K562 (cell line): ENCODE measurements around the gene TRANK1.

ENCODE experiments used
- EZH2 ChIP-seq: IDR thresholded peaks from 2 replicates; pipeline ENCODE4 v1.6.1; 2012; ENCODE audit warnings: low read depth, mild to moderate bottlenecking, inconsistent platforms, low read length, borderline replicate concordance
- FOXJ3 ChIP-seq: sonication (generic); formaldehyde crosslinking; IDR thresholded peaks from 2 replicates; pipeline ENCODE4 v1.4.0; 2020; ENCODE audit warnings: mild to moderate bottlenecking, missing genetic modification reagents
- POLR2A ChIP-seq: fragments of 450-650 bp; conservative IDR thresholded peaks from 2 replicates; pipeline ENCODE4 v1.6.1; 2016
- PTTG1 ChIP-seq: fragments of 450-650 bp; IDR thresholded peaks from 2 replicates; pipeline ENCODE4 v1.6.1; 2016; ENCODE audit warnings: low read depth, mild to moderate bottlenecking, missing genetic modification characterization, missing compliant biosample characterization
- RAD21 ChIP-seq, 2 experiments: fragments of 250-450 bp in 1 of 2; fragments of 450-650 bp in 1 of 2; sonication (Bioruptor Pico) in 1 of 2; formaldehyde crosslinking in 1 of 2; IDR thresholded peaks in 1 of 2; conservative IDR thresholded peaks in 1 of 2; 2 replicates each; pipeline versions ENCODE4 v1.4.0 to v1.8.0; 2020 to 2022; ENCODE audit warnings: mild to moderate bottlenecking in 2 of 2, moderate library complexity in 1 of 2
- RCOR1 ChIP-seq, 2 experiments: IDR thresholded peaks; 2 replicates each; pipeline ENCODE4 v1.6.1; 2012; ENCODE audit warnings: low read depth in 2 of 2, low read length in 2 of 2, borderline replicate concordance in 1 of 2, improper control_type of control experiment in 1 of 2
- SIX5 ChIP-seq, 2 experiments: IDR thresholded peaks; 2 replicates each; pipeline ENCODE4 v1.6.1; 2011; ENCODE audit warnings: low read length in 2 of 2, borderline replicate concordance in 1 of 2, low read depth in 1 of 2, mild to moderate bottlenecking in 1 of 2, moderate library complexity in 1 of 2; ENCODE audit not compliant: insufficient read depth in 1 of 2
- SMAD4 ChIP-seq: fragments of 250-450 bp; sonication (Bioruptor Pico); conservative IDR thresholded peaks from 2 replicates; pipeline ENCODE4 v1.8.0; 2021; ENCODE audit warnings: inconsistent platforms, mild to moderate bottlenecking, moderate library complexity
- TARDBP ChIP-seq: fragments of 450-650 bp; IDR thresholded peaks from 2 replicates; pipeline ENCODE4 v1.6.1; 2016
- TF ChIP-seq, protein P1 (sequence below), 2 experiments: fragments of 450-650 bp; IDR thresholded peaks; 2 replicates each; pipeline ENCODE4 v1.6.1; 2016; ENCODE audit warnings: mild to moderate bottlenecking in 2 of 2, borderline replicate concordance in 1 of 2, low read depth in 1 of 2, moderate library complexity in 1 of 2

- TF ChIP-seq, protein P1, sequence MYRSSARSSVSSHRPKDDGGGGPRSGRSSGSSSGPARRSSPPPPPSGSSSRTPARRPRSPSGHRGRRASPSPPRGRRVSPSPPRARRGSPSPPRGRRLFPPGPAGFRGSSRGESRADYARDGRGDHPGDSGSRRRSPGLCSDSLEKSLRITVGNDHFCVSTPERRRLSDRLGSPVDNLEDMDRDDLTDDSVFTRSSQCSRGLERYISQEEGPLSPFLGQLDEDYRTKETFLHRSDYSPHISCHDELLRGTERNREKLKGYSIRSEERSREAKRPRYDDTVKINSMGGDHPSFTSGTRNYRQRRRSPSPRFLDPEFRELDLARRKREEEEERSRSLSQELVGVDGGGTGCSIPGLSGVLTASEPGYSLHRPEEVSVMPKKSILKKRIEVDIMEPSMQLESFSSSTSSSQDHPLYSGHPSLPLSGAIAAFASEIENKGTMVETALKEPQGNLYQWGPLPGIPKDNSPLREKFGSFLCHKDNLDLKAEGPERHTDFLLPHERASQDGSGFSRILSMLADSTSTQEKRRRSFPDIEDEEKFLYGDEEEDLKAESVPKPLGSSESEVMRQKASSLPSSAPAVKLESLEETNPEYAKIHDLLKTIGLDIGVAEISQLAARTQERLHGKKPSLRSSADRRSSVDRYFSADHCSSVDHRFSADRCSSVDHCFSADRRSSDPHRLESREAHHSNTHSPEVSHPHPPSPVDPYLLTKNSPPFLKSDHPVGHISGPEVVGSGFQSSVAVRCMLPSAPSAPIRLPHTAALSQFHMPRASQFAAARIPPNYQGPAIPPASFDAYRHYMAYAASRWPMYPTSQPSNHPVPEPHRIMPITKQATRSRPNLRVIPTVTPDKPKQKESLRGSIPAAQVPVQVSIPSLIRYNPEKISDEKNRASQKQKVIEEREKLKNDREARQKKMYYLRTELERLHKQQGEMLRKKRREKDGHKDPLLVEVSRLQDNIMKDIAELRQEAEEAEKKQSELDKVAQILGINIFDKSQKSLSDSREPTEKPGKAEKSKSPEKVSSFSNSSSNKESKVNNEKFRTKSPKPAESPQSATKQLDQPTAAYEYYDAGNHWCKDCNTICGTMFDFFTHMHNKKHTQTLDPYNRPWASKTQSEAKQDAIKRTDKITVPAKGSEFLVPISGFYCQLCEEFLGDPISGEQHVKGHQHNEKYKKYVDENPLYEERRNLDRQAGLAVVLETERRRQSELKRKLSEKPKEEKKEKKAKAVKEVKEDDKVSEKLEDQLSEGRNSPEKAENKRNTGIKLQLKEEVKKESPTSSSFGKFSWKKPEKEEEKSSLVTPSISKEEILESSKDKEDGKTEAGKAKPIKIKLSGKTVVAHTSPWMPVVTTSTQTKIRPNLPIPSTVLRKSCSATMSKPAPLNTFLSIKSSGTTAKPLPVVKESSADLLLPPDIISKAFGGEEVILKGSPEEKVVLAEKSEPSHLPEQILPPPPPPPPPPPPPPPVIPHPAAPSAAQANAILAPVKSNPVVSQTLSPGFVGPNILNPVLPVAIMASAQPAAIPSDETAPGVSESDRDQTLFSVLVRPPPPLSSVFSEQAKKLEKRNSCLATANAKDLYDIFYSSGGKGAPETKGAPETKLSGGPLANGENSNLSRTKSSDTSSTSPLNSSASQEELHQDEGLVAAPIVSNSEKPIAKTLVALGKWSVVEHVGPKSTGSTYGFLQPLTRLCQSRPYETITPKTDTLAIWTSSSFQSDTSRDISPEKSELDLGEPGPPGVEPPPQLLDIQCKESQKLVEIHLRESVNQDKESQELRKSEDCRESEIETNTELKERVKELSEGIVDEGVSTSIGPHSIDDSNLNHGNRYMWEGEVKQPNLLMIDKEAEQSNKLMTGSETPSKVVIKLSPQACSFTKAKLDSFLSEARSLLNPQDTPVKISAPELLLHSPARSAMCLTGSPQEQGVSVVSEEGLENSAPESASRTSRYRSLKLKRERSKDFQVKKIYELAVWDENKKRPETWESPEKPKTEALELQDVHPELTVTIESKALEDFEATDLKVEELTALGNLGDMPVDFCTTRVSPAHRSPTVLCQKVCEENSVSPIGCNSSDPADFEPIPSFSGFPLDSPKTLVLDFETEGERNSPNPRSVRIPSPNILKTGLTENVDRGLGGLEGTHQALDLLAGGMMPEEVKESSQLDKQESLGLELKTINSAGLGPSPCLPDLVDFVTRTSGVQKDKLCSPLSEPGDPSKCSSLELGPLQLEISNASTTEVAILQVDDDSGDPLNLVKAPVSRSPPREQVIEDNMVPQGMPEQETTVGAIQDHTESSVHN (IDR thresholded peaks at IDR 0.05; ENCODE audit: borderline replicate concordance in 1 of 2, low read depth in 1 of 2), result no peak
- TF ChIP-seq POLR2A (no peak), FOXJ3 (CRISPR knock-in tag) (no peak), RAD21 (CRISPR knock-in tag; conservative IDR thresholded peaks at IDR 0.05 in 1 of 2, IDR thresholded peaks at IDR 0.05 in 1 of 2) (peak; percentile 83 to 85), RCOR1 (IDR thresholded peaks at IDR 0.05; ENCODE audit: borderline replicate concordance in 1 of 2, low read depth in 2 of 2, low read length in 2 of 2) (no peak), PTTG1 (no peak), EZH2 (no peak), TARDBP (no peak), SIX5 (IDR thresholded peaks at IDR 0.05; ENCODE audit: borderline replicate concordance in 1 of 2, insufficient read depth in 1 of 2, low read depth in 1 of 2, low read length in 2 of 2) (no peak), SMAD4 (CRISPR knock-in tag) (no peak)
These were observed 76.0 kb downstream of the TRANK1 start for GRCh38 chr3:36868614-36869436.
